DND-41 (cell line): ENCODE data around the gene TSPAN11.

ENCODE experiments used
- ATAC-seq: fragments of 200-7000 bp; cut with Tn5 transposase; 3 replicates; pipeline ENCODE4 v1.9.1; 2021; ENCODE audit warnings: low read depth; ENCODE audit not compliant: insufficient read depth
- DNase-seq: peaks from one replicate; pipeline ENCODE4 v3.0.0-alpha.2; 2020
- H2AFZ ChIP-seq: 2 replicates; pipeline ENCODE4 v1.6.0; 2012; ENCODE audit warnings: low read depth, low read length
- H3K27ac ChIP-seq: 2 replicates; pipeline ENCODE4 v1.5.1; 2012; ENCODE audit warnings: low read length, inconsistent platforms
- H3K27me3 ChIP-seq: fragments of 200-600 bp; sonication (generic); 2 replicates; pipeline ENCODE4 v1.6.0; 2012; ENCODE audit warnings: low read length, mild to moderate bottlenecking, inconsistent platforms; ENCODE audit not compliant: insufficient read depth, poor library complexity
- H3K36me3 ChIP-seq: 2 replicates; pipeline ENCODE4 v1.5.1; 2012; ENCODE audit warnings: low read length, inconsistent platforms; ENCODE audit not compliant: insufficient read depth
- H3K4me1 ChIP-seq: 2 replicates; pipeline ENCODE4 v1.5.1; 2012; ENCODE audit warnings: mild to moderate bottlenecking, low read length; ENCODE audit not compliant: insufficient read depth
- H3K4me2 ChIP-seq: 2 replicates; pipeline ENCODE4 v1.6.0; 2012; ENCODE audit warnings: mild to moderate bottlenecking, moderate library complexity, low read length, inconsistent platforms; ENCODE audit not compliant: insufficient read depth
- H3K4me3 ChIP-seq, 2 experiments: fragments of 200-600 bp in 1 of 2; shearing (Covaris generic) in 1 of 2; 2 replicates each; pipeline ENCODE4 v1.5.1; 2012 to 2016; ENCODE audit warnings: inconsistent platforms in 2 of 2, low read length in 2 of 2, mild to moderate bottlenecking in 2 of 2, low read depth in 1 of 2, moderate library complexity in 1 of 2
- H3K79me2 ChIP-seq: 2 replicates; pipeline ENCODE4 v1.6.0; 2012; ENCODE audit warnings: low read length, inconsistent platforms; ENCODE audit not compliant: insufficient read depth
- H3K9ac ChIP-seq: 2 replicates; pipeline ENCODE4 v1.6.0; 2012; ENCODE audit warnings: low read depth, mild to moderate bottlenecking, inconsistent platforms, low read length, moderate library complexity
- H3K9me3 ChIP-seq: 2 replicates; pipeline ENCODE4 v1.5.1; 2012; ENCODE audit warnings: low read length, moderate library complexity, mild to moderate bottlenecking, inconsistent platforms; ENCODE audit not compliant: insufficient read depth, severe bottlenecking
- H4K20me1 ChIP-seq: 2 replicates; pipeline ENCODE4 v1.6.0; 2012; ENCODE audit warnings: low read length; ENCODE audit not compliant: insufficient read depth
- CTCF ChIP-seq: IDR thresholded peaks from 2 replicates; pipeline ENCODE4 v1.5.1; 2012; ENCODE audit warnings: borderline replicate concordance, low read length, moderate library complexity, mild to moderate bottlenecking; ENCODE audit not compliant: poor library complexity, severe bottlenecking; ENCODE audit errors: extremely low read depth
- EZH2 ChIP-seq: IDR thresholded peaks from 3 replicates; pipeline ENCODE4 v1.6.1; 2012; ENCODE audit warnings: borderline replicate concordance, low read depth, mild to moderate bottlenecking, moderate library complexity, low read length, inconsistent platforms; ENCODE audit not compliant: severe bottlenecking

Gene TSPAN11

GRCh38 chr12:31007636-31008175 is 81.2 kb downstream of the TSPAN11 start:
- TF ChIP-seq EZH2 (no peak), CTCF (no peak)

GRCh38 chr12:31008241-31008761 is 81.8 kb downstream of the TSPAN11 start:
- Histone ChIP-seq H3K79me2 (no peaks in the 10 kb centered on the region), H3K36me3 (no peaks in the 10 kb centered on the region), H2AFZ (no peak overlapping the region), H3K4me3 (no peak overlapping the region), H3K27ac (no peak overlapping the region), H4K20me1 (peaks cover 3% of the 10 kb centered on the region; the same call in 1 of the 2 replicates), H3K9ac (no peak overlapping the region), H3K4me2 (no peak overlapping the region), H3K4me1 (no peaks in the 10 kb centered on the region), H3K27me3 (no peaks in the 10 kb centered on the region), H3K9me3 (no peaks in the 10 kb centered on the region)
- TF ChIP-seq EZH2 = no peak
- no peak for TF ChIP-seq CTCF
- no peak for DNase-seq
- ATAC-seq = no peak

More at GRCh38 chr12:31007636-31008175, 81.2 kb downstream of the TSPAN11 start:
- no peaks in the 10 kb centered on the region for H3K27me3 ChIP-seq
- DNase-seq = no peak
- no peak overlapping the region for H3K9ac ChIP-seq
- H3K4me3 ChIP-seq = no peak overlapping the region
- H3K79me2 ChIP-seq = no peaks in the 10 kb centered on the region
- peaks cover 3% of the 10 kb centered on the region; the same call in 1 of the 2 replicates for H4K20me1 ChIP-seq
- H3K4me1 ChIP-seq = no peaks in the 10 kb centered on the region
- H3K27ac ChIP-seq = no peak overlapping the region
- H3K9me3 ChIP-seq = no peaks in the 10 kb centered on the region
- no peak overlapping the region for H2AFZ ChIP-seq
- H3K4me2 ChIP-seq = no peak overlapping the region
- ATAC-seq = no peak
- no peaks in the 10 kb centered on the region for H3K36me3 ChIP-seq

- peaks cover 3% of the 10 kb centered on the region; the same call in 1 of the 2 replicates for H4K20me1 ChIP-seq
- H3K9ac ChIP-seq = no peak overlapping the region
- H3K27me3 ChIP-seq = no peaks in the 10 kb centered on the region
- H3K4me2 ChIP-seq = no peak overlapping the region
- DNase-seq (no peak), ATAC-seq (no peak)
- no peaks in the 10 kb centered on the region for H3K9me3 ChIP-seq
- no peak for TF ChIP-seq EZH2
- no peak for TF ChIP-seq CTCF
- H3K4me1 ChIP-seq = no peaks in the 10 kb centered on the region
- H2AFZ ChIP-seq = no peak overlapping the region
- no peaks in the 10 kb centered on the region for H3K79me2 ChIP-seq
- H3K4me3 ChIP-seq = no peak overlapping the region
- H3K36me3 ChIP-seq = no peaks in the 10 kb centered on the region
- H3K27ac ChIP-seq = no peak overlapping the region
These were observed 82.7 kb downstream of the TSPAN11 start for GRCh38 chr12:31008961-31009840.
